ENCODE results near the gene GDPGP1. TPM values are rescaled to one million over a fixed set of nuclear protein-coding genes. Genes with fewer than 3 reads are reported as not detected.

Gene GDPGP1
- total and polyA plus RNA-seq, 2 donors (not counting 1 experiment from before 2014, with no cell fraction given), result 9.3 to 10.4 TPM

GRCh38 chr15:90231028-90232017 is 2.7 kb upstream of the GDPGP1 start:
- Mint-ChIP-seq H3K27ac (peak overlapping the region; percentile 97), H3K4me3 (peak overlapping the region; percentile 97), H3K9me3 (ENCODE audit: insufficient read depth) (no peaks in the 10 kb centered on the region), H3K4me1 (peaks cover 52% of the 10 kb centered on the region), H3K27me3 (no peaks in the 10 kb centered on the region)
- Histone ChIP-seq H3K4me3 (ENCODE audit: control extremely low read depth in 1 of 5, extremely low read depth in 1 of 5, insufficient read depth in 1 of 5, low read depth in 2 of 5, low read length in 4 of 5) (peak overlapping the region in 4 of 5 experiments; percentile 5 to 99 (median 52)), H3K9me3 (ENCODE audit: control extremely low read depth in 1 of 3, control insufficient read depth in 2 of 3, insufficient read depth in 1 of 3, low read length in 2 of 3) (no peaks in the 10 kb centered on the region), H4K20me1 (ENCODE audit: control insufficient read depth, insufficient read depth, low read length, poor library complexity, severe bottlenecking) (peaks cover 35% of the 10 kb centered on the region), H3K4me2 (replicated peaks; ENCODE audit: low read depth, low read length, poor library complexity, severe bottlenecking) (peak overlapping the region; percentile 90), H3K27ac (ENCODE audit: low read length in 2 of 2) (peak overlapping the region; percentile 88 to 99), H3K27me3 (replicated peaks in 1 of 4; ENCODE audit: control extremely low read depth in 1 of 4, control insufficient read depth in 3 of 4, insufficient read depth in 4 of 4, low read length in 3 of 4) (no peaks in the 10 kb centered on the region), H3K9ac (ENCODE audit: low read length) (peak overlapping the region; percentile 99), H2AFZ (ENCODE audit: insufficient read depth, low read depth, low read length, poor library complexity, severe bottlenecking) (peak overlapping the region; percentile 31), H3K4me1 (ENCODE audit: control insufficient read depth in 2 of 2, insufficient read depth in 2 of 2, low read length in 2 of 2) (peaks cover 40 to 50% of the 10 kb centered on the region in 2 donors), H3K79me2 (ENCODE audit: control insufficient read depth, insufficient read depth, low read length) (peaks cover 32% of the 10 kb centered on the region), H3K36me3 (replicated peaks in 1 of 2; ENCODE audit: control extremely low read depth in 1 of 2, control insufficient read depth in 1 of 2, extremely low read depth in 1 of 2, insufficient read depth in 2 of 2, low read length in 1 of 2) (peaks cover 0 to 48% of the 10 kb centered on the region in 2 experiments)
- no peak for TF ChIP-seq EZH2 (IDR thresholded peaks at IDR 0.05; ENCODE audit: borderline replicate concordance, insufficient read depth, low read depth, low read length, poor library complexity, severe bottlenecking)
- TF ChIP-seq CTCF (IDR thresholded peaks at IDR 0.05), result no peak
- POLR2A ChIA-PET, result interaction anchor here (0.6 to 4.8 kb wide), 13 partner anchors 10 to 704 kb away, joined by 3 to 56 read pairs (median 5); partner anchors contain the start of genes NGRN and SEMA4B
- 27% methylated on average over 25 of the region's 27 CpGs for WGBS (ENCODE audit: insufficient coverage)
- peak; percentile 38 for ATAC-seq (ENCODE audit: low read depth)
- intact Hi-C loops (cut with micrococcal nuclease), result loop anchor here (1.0 to 5.0 kb wide), 4 partner anchors 12 to 171 kb away; partner anchors contain the start of gene IDH2
- CTCF ChIA-PET, result interaction anchor here (0.6 to 4.7 kb wide), 10 partner anchors 12 to 85 kb away, joined by 3 to 102 read pairs (median 8); partner anchors contain the start of genes NGRN and SEMA4B
- DNase-seq, result peak; percentile 91
